K562 (cell line): ENCODE results near the gene ABCD4. TPM values are rescaled to one million over a fixed set of nuclear protein-coding genes. Genes with fewer than 3 reads are reported as not detected.
A peak's percentile ranks its signal among the peaks of the same experiment; 100 is the strongest.

ENCODE experiments used
- BCL6 ChIP-seq: fragments of 250-450 bp; sonication (Bioruptor Pico); IDR thresholded peaks from 2 replicates; pipeline ENCODE4 v1.4.0; 2020
- CHD1 ChIP-seq: fragments of 200-600 bp; sonication (generic); IDR thresholded peaks from one replicate; pipeline ENCODE4 v1.6.1; 2012; ENCODE audit warnings: mild to moderate bottlenecking, moderate library complexity, low read length, inconsistent platforms
- DIDO1 ChIP-seq: fragments of 450-650 bp; IDR thresholded peaks from 2 replicates; pipeline ENCODE4 v1.6.1; 2016; ENCODE audit warnings: low read depth, missing biosample characterization, missing genetic modification characterization
- E2F8 ChIP-seq: fragments of 450-650 bp; IDR thresholded peaks from 2 replicates; pipeline ENCODE4 v1.7.1; 2018; ENCODE audit warnings: mild to moderate bottlenecking, low read depth; ENCODE audit not compliant: partially characterized antibody
- ELF4 ChIP-seq: fragments of 450-650 bp; formaldehyde crosslinking; IDR thresholded peaks from 2 replicates; pipeline ENCODE4 v1.4.0; 2022; ENCODE audit warnings: missing genetic modification characterization
- ETV6 ChIP-seq, 3 experiments: fragments of 150-350 bp in 1 of 3; sonication (generic) in 1 of 3; formaldehyde crosslinking in 1 of 3; IDR thresholded peaks; 2 replicates each; pipeline versions ENCODE4 v1.6.1 to v1.8.0; 2014 to 2022; ENCODE audit warnings: borderline replicate concordance in 2 of 3, low read depth in 2 of 3, antibody characterized with exemption in 1 of 3, low read length in 1 of 3, mild to moderate bottlenecking in 1 of 3, missing genetic modification reagents in 1 of 3
- FOXA3 ChIP-seq, 2 experiments: fragments of 450-650 bp in 1 of 2; sonication (generic) in 1 of 2; formaldehyde crosslinking; IDR thresholded peaks in 1 of 2; conservative IDR thresholded peaks in 1 of 2; 2 replicates each; pipeline versions ENCODE4 v1.4.0 to v1.8.0; 2020 to 2022; ENCODE audit warnings: mild to moderate bottlenecking in 2 of 2, missing genetic modification reagents in 1 of 2
- HOXB6 ChIP-seq: fragments of 250-450 bp; sonication (Bioruptor Pico); IDR thresholded peaks from 2 replicates; pipeline ENCODE4 v1.5.1; 2022; ENCODE audit warnings: mild to moderate bottlenecking, borderline replicate concordance
- MAZ ChIP-seq, 2 experiments: fragments of 450-650 bp in 1 of 2; sonication (generic) in 1 of 2; formaldehyde crosslinking; IDR thresholded peaks in 1 of 2; conservative IDR thresholded peaks in 1 of 2; 2 replicates each; pipeline versions ENCODE4 v1.4.0 to v1.5.0; 2020; ENCODE audit warnings: mild to moderate bottlenecking in 1 of 2, missing genetic modification reagents in 1 of 2
- MYBL2 ChIP-seq, 2 experiments: fragments of 450-650 bp in 1 of 2; sonication (generic) in 1 of 2; formaldehyde crosslinking in 1 of 2; IDR thresholded peaks; 2 replicates each; pipeline versions ENCODE4 v1.6.1 to v1.8.1; 2017 to 2022; ENCODE audit warnings: borderline replicate concordance in 1 of 2, inconsistent platforms in 1 of 2, low read depth in 1 of 2, mild to moderate bottlenecking in 1 of 2, missing genetic modification reagents in 1 of 2, moderate library complexity in 1 of 2
- PHF8 ChIP-seq: fragments of 200-600 bp; sonication (generic); IDR thresholded peaks from 2 replicates; pipeline ENCODE4 v1.6.1; 2012; ENCODE audit warnings: mixed run types, mild to moderate bottlenecking, inconsistent platforms, low read length, moderate library complexity, borderline replicate concordance
- POLR2B ChIP-seq: fragments of 450-650 bp; IDR thresholded peaks from 2 replicates; pipeline ENCODE4 v1.6.1; 2018; ENCODE audit warnings: low read depth; ENCODE audit not compliant: partially characterized antibody
- PRDM10 ChIP-seq: fragments of 450-650 bp; IDR thresholded peaks from 2 replicates; pipeline ENCODE4 v1.6.1; 2018; ENCODE audit not compliant: partially characterized antibody
- RBBP5 ChIP-seq: fragments of 200-600 bp; sonication (generic); IDR thresholded peaks from 2 replicates; pipeline ENCODE4 v1.6.1; 2012; ENCODE audit warnings: borderline replicate concordance, mild to moderate bottlenecking, low read length, control low read depth, inconsistent platforms; ENCODE audit not compliant: insufficient read depth, poor library complexity, severe bottlenecking
- SIN3B ChIP-seq: fragments of 450-650 bp; IDR thresholded peaks from 2 replicates; pipeline ENCODE4 v1.6.1; 2017; ENCODE audit warnings: low read depth, mild to moderate bottlenecking, moderate library complexity
- ZC3H11A ChIP-seq: IDR thresholded peaks from 2 replicates; pipeline ENCODE4 v1.6.1; 2012; ENCODE audit warnings: low read depth, low read length, improper control_type of control experiment
- ZC3H4 ChIP-seq: sonication (generic); formaldehyde crosslinking; IDR thresholded peaks from 2 replicates; pipeline ENCODE4 v1.9.0; 2021; ENCODE audit warnings: missing genetic modification reagents, borderline replicate concordance
- ZNF174 ChIP-seq: fragments of 250-450 bp; sonication (Bioruptor Pico); IDR thresholded peaks from 2 replicates; pipeline ENCODE4 v1.4.0; 2020; ENCODE audit warnings: mild to moderate bottlenecking
- ZSCAN29 ChIP-seq: fragments of 450-650 bp; IDR thresholded peaks from 2 replicates; pipeline ENCODE4 v1.6.1; 2017
- polyA plus RNA-seq, 8 experiments: library from polyadenylated mRNA; depleted of rRNA in 4 of 8; stranded (reverse) in 5 of 8; unstranded in 3 of 8; fragments of >200 nt; fragmentation: Nextera tagmentation in 2 of 8; fragmentation: Illumina TruSeq in 1 of 8; extraction: Ambion mirVana in 2 of 8; extraction: Trizol in 1 of 8; gene quantifications; 2 replicates each; pipeline versions ENCODE4 v1.2.1 to v1.2.3, GENCODE V29; 2011 to 2014; ENCODE audit warnings: inconsistent platforms in 1 of 8, missing spikeins in 1 of 8
- total RNA-seq, 7 experiments: library from RNA; depleted of rRNA in 6 of 7; stranded (reverse); fragments of >200 nt in 6 of 7; fragmentation: Illumina TruSeq in 2 of 7; extraction: Trizol in 2 of 7; gene quantifications; 2 replicates each; pipeline versions ENCODE4 v1.2.1 to v1.2.3, GENCODE V29; 2011 to 2021; ENCODE audit warnings: low replicate concordance in 1 of 7

The ABCD4 gene
- total and polyA plus RNA-seq, 9 of the 15 experiments (the other 6 are each of a cell fraction or from before 2014, with no cell fraction given): 3.5 to 17.2 (median 12.4) TPM

- peak; percentile 58 for TF ChIP-seq PRDM10
- TF ChIP-seq ELF4: no peak
- TF ChIP-seq HOXB6 (CRISPR knock-in tag): no peak
- TF ChIP-seq ZC3H4 (CRISPR knock-in tag): no peak
- TF ChIP-seq MYBL2 (IDR thresholded peaks at IDR 0.05; ENCODE audit: low read depth): no peak
- TF ChIP-seq MYBL2 (CRISPR knock-in tag; IDR thresholded peaks at IDR 0.05; ENCODE audit: borderline replicate concordance): no peak
- no peak for TF ChIP-seq FOXA3 (CRISPR knock-in tag; conservative IDR thresholded peaks at IDR 0.05 in 1 of 2, IDR thresholded peaks at IDR 0.05 in 1 of 2)
- no peak for TF ChIP-seq SIN3B
- peak; percentile 66 for TF ChIP-seq CHD1
- peak; percentile 70 for TF ChIP-seq POLR2B
- TF ChIP-seq PHF8: peak; percentile 87
- no peak for TF ChIP-seq E2F8
- peak; percentile 67 to 83; a peak in 3 of 4 replicates for TF ChIP-seq MAZ (CRISPR knock-in tag; conservative IDR thresholded peaks at IDR 0.05 in 1 of 2, IDR thresholded peaks at IDR 0.05 in 1 of 2)
- no peak for TF ChIP-seq DIDO1 (tag)
- TF ChIP-seq ZC3H11A: no peak
- no peak for TF ChIP-seq BCL6
- TF ChIP-seq ETV6 (IDR thresholded peaks at IDR 0.05; ENCODE audit: borderline replicate concordance in 1 of 2, low read depth in 2 of 2, low read length in 1 of 2): no peak
- no peak for TF ChIP-seq ETV6 (CRISPR knock-in tag; IDR thresholded peaks at IDR 0.05; ENCODE audit: borderline replicate concordance)
- peak; percentile 75 for TF ChIP-seq RBBP5
- TF ChIP-seq ZNF174 (CRISPR knock-in tag): no peak
- no peak for TF ChIP-seq ZSCAN29
Observed at GRCh38 chr14:74302634-74303569, at the start of gene ABCD4 (continued).
